Stimulated activated effector memory CD8-positive, alpha-beta T cell treated with anti-CD3 and anti-CD28 coated beads, Interleukin-12 subunit alpha, Interleukin-12 subunit beta, amount 100 ng/mL, for 72 hours (primary cell): ENCODE results near the gene DHX15.

Experiments used
- ATAC-seq: fragments of 150-1000 bp; cut with Tn5 transposase; 2 replicates; pipeline ENCODE4 v1.10.0; 2021
- DNase-seq, 2 donors: peaks; one replicate each; pipeline ENCODE4 v3.0.0; 2021 to 2022; ENCODE audit warnings: low spot score in 2 of 2
- H3K27ac Mint-ChIP-seq: one replicate; pipeline ENCODE4 v1.8.0; 2022; ENCODE audit warnings: mild to moderate bottlenecking, mixed read lengths
- H3K36me3 Mint-ChIP-seq: one replicate; pipeline ENCODE4 v1.8.0; 2022; ENCODE audit warnings: mild to moderate bottlenecking, mixed read lengths
- H3K4me1 Mint-ChIP-seq: one replicate; pipeline ENCODE4 v1.8.0; 2022; ENCODE audit warnings: mixed read lengths
- H3K4me3 Mint-ChIP-seq: one replicate; pipeline ENCODE4 v1.8.0; 2022; ENCODE audit warnings: mild to moderate bottlenecking, mixed read lengths
- H3K9me3 Mint-ChIP-seq: one replicate; pipeline ENCODE4 v1.8.0; 2022; ENCODE audit warnings: mixed read lengths

The DHX15 gene

DNA sequence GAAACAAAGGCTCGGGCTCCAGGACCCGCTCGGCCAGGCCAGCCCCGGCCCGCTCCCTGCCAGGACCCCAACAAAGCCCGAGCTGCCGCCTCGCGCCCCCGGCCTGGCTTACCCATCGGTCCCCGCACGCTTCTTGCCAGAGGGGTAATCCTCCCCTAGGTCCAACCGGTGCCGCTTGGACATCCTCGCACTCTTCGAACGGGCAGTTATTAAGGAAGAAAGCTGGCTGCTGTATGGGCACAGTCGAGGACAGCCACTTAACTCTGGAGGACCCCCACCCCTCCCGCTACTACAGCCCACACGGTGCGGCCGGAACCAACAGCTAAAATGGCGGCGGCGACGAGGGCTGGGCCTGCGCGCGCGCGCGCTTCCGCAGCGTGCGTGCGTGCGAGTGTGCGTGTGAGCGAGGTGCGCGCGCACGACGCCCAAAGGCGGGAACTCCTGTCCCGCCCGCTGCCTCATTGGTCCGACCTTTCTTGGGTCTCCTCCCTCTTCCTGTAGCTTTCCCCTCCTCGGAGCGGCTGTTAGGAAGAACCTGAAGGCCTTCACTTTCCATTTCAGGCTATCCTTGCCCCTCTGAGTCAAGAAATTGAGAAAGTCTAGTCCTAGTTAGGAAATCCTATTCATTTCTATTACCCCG is at the start of gene DHX15:
DHX15 (minus strand) TSS at position 344 of the 640 bp plus-strand sequence; CDS start at position 183, 161 bp downstream.
- peak; percentile 95 for ATAC-seq
- Mint-ChIP-seq H3K4me3 (peak within 1 kb of the TSS; percentile 92), H3K9me3 (no peaks in the 10 kb centered on the region), H3K36me3 (peaks cover 56% of the 10 kb centered on the region), H3K27ac (peak within 1 kb of the TSS; percentile 99), H3K4me1 (peaks cover 37% of the 10 kb centered on the region)
- peak; percentile 76 to 90 for DNase-seq

DNA sequence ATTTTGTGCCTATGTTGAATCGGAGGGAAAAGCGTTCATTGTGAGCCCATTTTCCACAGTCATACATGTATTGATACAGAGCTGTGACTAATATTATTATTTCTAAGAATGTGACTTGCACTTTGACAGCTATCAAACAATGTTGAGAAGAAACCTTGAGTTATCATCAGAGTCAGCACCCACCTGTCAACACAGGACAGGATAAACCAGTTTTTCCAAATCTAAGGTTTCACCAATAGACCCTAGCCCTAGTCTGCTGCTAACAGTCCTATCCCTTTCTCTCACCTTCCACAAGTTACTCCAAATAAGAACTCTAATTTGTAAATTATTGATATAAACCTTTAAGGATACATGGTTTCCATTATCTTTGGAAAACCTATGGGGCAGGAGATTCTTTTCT is 47.7 kb upstream of the DHX15 start:
- ATAC-seq (no peak), DNase-seq (no peak)
- Mint-ChIP-seq H3K9me3 (no peaks in the 10 kb centered on the region), H3K27ac (no peak overlapping the region), H3K36me3 (no peaks in the 10 kb centered on the region), H3K4me1 (no peaks in the 10 kb centered on the region), H3K4me3 (no peak overlapping the region)

DNA sequence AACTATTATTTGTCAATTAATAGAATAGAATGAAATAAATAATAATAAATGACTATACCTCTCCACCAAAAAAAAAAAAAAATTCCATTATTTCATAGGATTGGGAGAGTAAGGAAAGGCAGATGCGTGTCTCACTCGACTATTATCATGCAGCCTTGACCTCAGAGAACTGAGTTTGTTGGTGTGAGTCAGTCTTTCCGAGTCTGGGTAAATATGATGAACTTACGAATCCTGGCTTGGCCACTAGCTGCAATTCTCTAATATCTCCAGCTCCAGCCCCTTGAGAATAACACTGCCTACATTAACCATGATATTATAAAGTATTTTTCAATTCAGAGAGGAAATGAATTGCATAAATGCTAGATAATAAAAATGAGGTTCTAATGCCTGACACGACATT is 46.6 kb upstream of the DHX15 start:
- H3K36me3 Mint-ChIP-seq: no peaks in the 10 kb centered on the region
- H3K27ac Mint-ChIP-seq: no peak overlapping the region
- H3K4me1 Mint-ChIP-seq: no peaks in the 10 kb centered on the region
- DNase-seq (no peak), ATAC-seq (no peak)
- no peaks in the 10 kb centered on the region for H3K9me3 Mint-ChIP-seq
- H3K4me3 Mint-ChIP-seq: no peak overlapping the region

DNA sequence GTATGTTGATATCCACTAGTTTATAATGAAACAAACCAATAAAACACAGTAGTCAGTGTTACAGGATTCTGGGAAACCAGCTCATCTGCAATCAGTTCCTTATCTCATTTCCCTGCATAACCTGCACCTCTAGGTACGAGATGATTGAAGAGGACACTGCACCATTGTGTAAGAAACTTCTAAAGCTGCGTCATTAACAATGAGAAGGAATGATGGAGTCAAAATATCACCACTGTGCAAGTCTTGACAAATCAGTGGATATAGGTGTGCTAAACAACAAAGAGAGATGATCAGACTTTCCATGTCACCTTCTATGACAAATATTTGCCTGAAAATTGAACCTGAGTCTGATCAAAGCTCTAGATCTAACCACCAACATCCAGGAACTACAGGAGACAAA is 40.7 kb upstream of the DHX15 start:
- H3K27ac Mint-ChIP-seq: no peak overlapping the region
- peaks cover under 1% of the 10 kb centered on the region for H3K9me3 Mint-ChIP-seq
- ATAC-seq: no peak
- DNase-seq: no peak
- no peaks in the 10 kb centered on the region for H3K36me3 Mint-ChIP-seq
- no peak overlapping the region for H3K4me3 Mint-ChIP-seq
- no peaks in the 10 kb centered on the region for H3K4me1 Mint-ChIP-seq

DNA sequence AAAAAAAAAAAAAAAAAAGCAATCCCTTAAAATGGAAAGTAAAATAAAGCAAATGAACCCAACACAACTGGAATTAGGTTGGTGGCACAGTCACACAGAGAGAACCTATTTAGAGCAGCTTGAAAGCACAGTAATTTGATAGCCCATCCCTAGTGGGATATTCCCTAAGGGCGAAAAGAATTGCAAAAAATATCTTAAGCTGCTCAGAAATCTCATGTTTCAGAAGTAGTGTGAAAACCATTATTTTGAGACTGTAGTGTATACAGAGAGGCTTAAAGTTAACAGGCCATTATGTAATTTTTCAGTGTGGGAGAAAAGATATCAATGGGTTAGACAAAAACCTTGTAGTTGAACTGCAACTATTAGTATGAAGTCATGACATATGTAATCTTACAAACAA is 40.0 kb upstream of the DHX15 start:
- Mint-ChIP-seq H3K4me3 (no peak overlapping the region), H3K9me3 (peaks cover 8% of the 10 kb centered on the region), H3K4me1 (no peaks in the 10 kb centered on the region), H3K36me3 (no peaks in the 10 kb centered on the region), H3K27ac (no peak overlapping the region)
- DNase-seq (no peak), ATAC-seq (no peak)

DNA sequence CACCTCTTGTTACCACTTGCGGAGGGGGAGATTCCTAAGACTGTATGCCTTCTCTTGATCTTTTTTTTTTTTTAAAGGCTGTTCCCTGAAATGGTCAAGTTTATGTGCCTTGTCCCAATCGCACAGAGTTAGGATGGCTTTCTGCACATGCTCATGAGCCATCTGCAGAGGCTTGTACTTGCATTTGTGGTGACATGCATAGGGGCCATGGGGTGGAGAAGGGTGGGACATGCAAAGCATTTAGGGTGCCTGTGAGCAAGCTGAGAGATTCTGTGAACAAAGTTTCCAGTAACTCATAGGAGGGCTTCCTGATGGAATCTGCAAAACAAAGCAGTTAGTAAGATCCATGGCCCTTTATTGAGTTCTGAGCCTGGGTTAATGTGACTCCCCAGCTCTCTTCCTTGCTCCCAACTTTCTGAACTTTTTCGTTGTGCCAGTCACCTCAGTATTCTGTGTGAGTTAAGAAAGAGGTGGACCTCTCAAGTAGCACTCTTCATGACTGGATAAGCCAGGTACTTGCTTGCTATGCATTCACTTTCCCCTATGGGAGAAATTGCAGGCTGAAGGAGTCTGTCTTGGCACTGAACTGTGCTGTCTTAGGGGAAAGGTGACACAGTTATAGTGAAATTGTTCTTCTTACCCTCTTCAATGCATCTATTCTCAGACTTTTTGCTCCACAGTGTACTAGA is 37.9 kb upstream of the DHX15 start:
- H3K27ac Mint-ChIP-seq: no peak overlapping the region
- H3K36me3 Mint-ChIP-seq: no peaks in the 10 kb centered on the region
- ATAC-seq: no peak

DNA sequence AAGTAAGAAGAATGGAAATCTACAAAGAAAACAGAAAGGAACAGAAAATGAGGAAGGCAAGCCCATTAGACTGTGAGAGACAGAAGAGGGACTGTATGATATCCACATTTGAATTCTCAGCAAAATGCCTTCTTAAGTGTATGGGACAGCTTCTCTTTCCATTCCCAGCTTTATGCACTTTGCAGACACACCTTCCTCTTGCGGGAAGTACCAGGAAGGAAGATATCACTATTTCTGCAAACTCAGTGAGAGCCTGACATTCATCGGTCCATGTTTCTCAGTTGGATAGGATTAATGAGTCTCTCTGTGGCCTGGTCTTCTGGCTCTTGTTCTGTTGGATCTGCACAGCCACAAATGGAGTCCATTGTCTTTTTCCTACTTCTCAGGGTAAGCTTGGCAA is 31.6 kb upstream of the DHX15 start:
- DNase-seq (no peak), ATAC-seq (no peak)
- H3K9me3 Mint-ChIP-seq: peaks cover 8% of the 10 kb centered on the region
- H3K27ac Mint-ChIP-seq: no peak overlapping the region
- H3K36me3 Mint-ChIP-seq: no peaks in the 10 kb centered on the region
- H3K4me3 Mint-ChIP-seq: no peak overlapping the region
- H3K4me1 Mint-ChIP-seq: peaks cover 8% of the 10 kb centered on the region

More for the DNA sequence above, 37.9 kb upstream of the DHX15 start:
- Mint-ChIP-seq H3K9me3 (peaks cover 8% of the 10 kb centered on the region), H3K4me1 (no peaks in the 10 kb centered on the region), H3K4me3 (no peak overlapping the region)
- no peak for DNase-seq

DNA sequence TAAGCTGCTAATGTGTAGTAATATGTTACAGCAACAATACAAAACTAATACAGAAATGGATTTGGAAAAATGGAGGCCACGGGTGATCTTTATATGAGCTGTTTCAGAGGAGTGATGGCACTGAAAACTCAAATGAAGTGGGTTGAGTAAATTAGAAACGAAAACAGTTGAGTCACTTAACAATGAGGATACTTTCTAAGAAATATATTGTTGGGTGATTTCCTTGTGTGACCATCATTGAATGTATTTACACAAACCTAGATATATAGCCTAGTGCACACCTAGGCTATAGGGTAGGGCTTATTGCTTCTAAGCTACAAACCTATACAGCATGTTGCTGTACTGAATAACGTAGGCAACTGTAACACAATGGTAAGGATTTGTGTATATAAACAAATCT is 30.5 kb upstream of the DHX15 start:
- ATAC-seq: peak; percentile 86
- H3K27ac Mint-ChIP-seq: no peak overlapping the region
- H3K36me3 Mint-ChIP-seq: no peaks in the 10 kb centered on the region
- no peak overlapping the region for H3K4me3 Mint-ChIP-seq
- peaks cover 5% of the 10 kb centered on the region for H3K9me3 Mint-ChIP-seq
- DNase-seq: no peak
- peaks cover 8% of the 10 kb centered on the region for H3K4me1 Mint-ChIP-seq

DNA sequence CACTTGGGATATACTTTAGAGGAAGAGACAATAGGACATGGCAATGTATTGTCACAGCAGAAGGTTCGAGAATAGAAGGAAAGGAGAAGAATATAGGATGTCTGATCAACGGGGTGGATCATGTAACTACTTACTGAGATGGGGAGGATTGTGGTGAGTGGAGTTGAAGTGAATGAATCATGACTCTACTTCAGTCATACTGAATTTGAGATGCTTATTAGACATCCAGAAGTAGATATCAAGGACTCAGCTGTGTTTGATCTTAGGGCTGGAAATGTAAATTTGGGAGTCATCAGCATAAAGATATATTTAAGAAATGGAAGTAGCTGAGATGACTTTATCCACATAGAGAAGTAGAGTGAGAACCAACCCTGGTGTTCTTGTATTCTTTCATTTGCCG is 29.1 kb upstream of the DHX15 start:
- Mint-ChIP-seq H3K27ac (no peak overlapping the region), H3K4me3 (no peak overlapping the region), H3K9me3 (no peaks in the 10 kb centered on the region), H3K4me1 (peaks cover 8% of the 10 kb centered on the region), H3K36me3 (no peaks in the 10 kb centered on the region)
- peak; percentile 72 for ATAC-seq
- no peak for DNase-seq

DNA sequence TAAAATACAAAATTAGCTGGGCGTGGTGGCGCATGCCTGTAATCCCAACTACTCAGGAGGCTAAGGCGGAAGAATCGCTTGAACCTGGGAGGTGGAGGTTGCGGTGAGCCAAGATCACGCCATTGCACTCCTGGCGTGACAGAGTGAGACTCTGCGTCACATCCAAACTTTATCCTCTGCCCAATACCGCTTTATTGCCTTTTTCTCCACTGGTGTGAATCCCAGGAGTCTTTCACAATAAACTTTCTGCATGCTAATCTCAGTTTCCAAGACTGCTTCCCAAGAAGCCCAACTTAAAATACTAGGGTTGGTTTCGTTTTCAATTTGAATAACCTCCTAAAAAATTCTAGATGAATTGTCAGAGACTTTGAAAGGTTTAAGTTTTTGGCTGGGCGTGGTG is 27.2 kb upstream of the DHX15 start:
- ATAC-seq (no peak), DNase-seq (no peak)
- Mint-ChIP-seq H3K4me1 (peaks cover 8% of the 10 kb centered on the region), H3K9me3 (no peaks in the 10 kb centered on the region), H3K36me3 (no peaks in the 10 kb centered on the region), H3K4me3 (no peak overlapping the region), H3K27ac (no peak overlapping the region)

DNA sequence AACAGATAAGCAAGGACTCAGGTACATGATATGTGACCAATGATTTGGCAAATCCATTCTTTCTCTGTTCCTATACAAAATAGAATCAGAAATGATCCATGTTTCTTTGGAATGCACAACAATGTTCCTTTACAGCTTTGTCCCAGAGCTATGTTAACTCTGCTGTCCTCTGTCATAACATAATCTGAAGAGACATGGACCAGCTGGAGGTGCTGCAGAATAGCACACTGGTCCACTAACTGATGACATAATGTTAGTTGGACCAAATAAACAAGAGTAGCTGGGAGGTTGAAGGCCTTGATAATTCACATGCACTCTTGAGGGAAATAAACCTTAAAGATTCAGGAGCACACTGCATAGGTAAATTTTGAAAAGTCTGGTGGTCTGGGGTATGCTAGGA is 23.0 kb upstream of the DHX15 start:
- Mint-ChIP-seq H3K4me1 (no peaks in the 10 kb centered on the region), H3K4me3 (no peak overlapping the region), H3K9me3 (no peaks in the 10 kb centered on the region), H3K36me3 (no peaks in the 10 kb centered on the region), H3K27ac (no peak overlapping the region)
- ATAC-seq (no peak), DNase-seq (no peak)

DNA sequence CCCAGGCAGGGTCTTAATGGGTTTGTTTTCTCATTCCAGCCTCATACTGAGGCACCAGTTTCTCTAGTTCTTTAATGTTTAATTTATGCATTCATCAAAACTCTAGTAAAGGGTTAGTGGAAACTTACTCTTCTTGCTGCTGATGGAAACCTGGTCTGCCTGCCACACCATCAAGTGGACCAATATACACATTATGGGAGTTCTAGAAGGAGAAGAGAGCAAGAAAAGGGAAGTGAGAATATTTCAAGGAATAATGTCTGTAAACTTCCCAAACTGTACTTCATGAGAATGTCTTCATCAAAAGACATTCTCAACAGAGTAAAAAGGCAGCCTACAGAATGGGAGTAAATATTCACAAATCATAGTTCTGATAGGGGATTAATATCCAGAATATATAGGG is 20.9 kb upstream of the DHX15 start:
- Mint-ChIP-seq H3K27ac (no peak overlapping the region), H3K9me3 (no peaks in the 10 kb centered on the region), H3K4me1 (no peaks in the 10 kb centered on the region), H3K4me3 (no peak overlapping the region), H3K36me3 (no peaks in the 10 kb centered on the region)
- DNase-seq: no peak
- ATAC-seq: no peak

DNA sequence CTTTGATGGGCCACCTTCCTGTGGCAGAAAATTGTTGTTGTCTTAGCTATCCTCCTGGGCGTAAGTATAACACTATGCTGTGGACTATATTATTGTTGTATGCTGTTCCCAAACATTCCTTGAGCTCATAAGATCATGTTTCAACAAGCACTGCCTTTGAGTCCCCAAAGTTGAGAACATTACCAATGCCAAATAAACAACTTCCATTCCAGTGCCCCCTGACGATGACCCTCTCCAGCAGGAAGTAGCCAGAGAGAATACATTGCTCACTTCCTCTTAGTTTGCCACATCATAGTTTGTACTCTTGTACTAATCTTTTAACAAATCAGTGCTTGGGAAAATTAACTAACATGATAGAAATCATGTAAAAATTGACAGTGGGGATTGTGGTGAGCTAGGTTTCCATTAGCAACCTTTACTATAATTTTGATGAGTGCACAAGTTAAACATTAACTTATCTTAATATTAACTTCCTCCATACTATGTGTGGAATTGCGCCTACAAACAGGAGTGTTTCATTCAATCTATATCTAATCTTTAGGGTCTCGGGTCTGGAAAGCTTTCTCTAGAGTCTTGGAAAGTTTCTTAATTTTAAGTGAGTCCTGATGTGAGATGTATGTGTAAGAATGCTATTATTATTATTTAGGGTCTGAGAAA is 20.3 kb upstream of the DHX15 start:
- no peak overlapping the region for H3K4me3 Mint-ChIP-seq
- ATAC-seq (no peak), DNase-seq (no peak)
- no peaks in the 10 kb centered on the region for H3K36me3 Mint-ChIP-seq
- H3K9me3 Mint-ChIP-seq: no peaks in the 10 kb centered on the region
- H3K27ac Mint-ChIP-seq: no peak overlapping the region
- no peaks in the 10 kb centered on the region for H3K4me1 Mint-ChIP-seq

DNA sequence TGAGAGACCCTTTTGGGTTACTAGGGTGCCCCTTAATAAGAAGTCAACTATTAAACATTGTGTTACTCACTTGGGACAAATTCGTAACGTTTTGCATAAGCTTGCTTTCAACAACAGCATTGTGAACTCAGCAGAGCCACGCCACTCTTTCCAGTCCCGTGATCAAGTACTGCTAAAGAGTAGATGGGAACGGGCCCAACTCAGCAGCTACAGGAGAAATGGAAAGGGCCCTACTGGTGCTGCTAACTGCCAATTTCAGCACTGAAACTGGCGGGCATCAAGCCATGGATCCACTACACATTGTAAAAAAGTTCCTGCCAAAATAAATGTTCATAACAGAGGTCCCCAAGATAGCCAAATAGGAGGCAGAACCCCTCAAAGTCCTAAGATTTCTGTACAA is 19.0 kb upstream of the DHX15 start:
- H3K9me3 Mint-ChIP-seq: no peaks in the 10 kb centered on the region
- H3K27ac Mint-ChIP-seq: no peak overlapping the region
- H3K36me3 Mint-ChIP-seq: no peaks in the 10 kb centered on the region
- DNase-seq (no peak), ATAC-seq (no peak)
- no peaks in the 10 kb centered on the region for H3K4me1 Mint-ChIP-seq
- H3K4me3 Mint-ChIP-seq: no peak overlapping the region

DNA sequence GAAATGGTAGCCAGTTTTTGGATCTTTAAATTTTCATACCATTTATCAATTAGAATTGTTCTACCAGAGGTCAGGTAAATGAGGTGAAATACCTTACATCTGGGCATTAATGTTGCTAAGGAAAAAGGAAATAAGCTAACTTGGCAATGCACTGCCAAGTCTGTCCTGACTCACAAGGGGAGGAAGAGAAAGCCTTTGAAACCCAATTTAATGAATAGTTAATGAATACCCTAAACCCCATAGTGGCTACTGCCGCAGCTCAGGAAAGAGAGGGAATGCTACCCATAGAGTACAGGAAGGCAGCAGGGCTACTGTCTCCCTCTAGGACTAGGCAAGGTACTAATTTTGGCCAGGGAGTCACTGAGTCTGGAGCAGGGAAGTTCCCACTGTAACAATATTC is 16.8 kb upstream of the DHX15 start:
- no peak overlapping the region for H3K27ac Mint-ChIP-seq
- DNase-seq: no peak
- no peak for ATAC-seq

DNA sequence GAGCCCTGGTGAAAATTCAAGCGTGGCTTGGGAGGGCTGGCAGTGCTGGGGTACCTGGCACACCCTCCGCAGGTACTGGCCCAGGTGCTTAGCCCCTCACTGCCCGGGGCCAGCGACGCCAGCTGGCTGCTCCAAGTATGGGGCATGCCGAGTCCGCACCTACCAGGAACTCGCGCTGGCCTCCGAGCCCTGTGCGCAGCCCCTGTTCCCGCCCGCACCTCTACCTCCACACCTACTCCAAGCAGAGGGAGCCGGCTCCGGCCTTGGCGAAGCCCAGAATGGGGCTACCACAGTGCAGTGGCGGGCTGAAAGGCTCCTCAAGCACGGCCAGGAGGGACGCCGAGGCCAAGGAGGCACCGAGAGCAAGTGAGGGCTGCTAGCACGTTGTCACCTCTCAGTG is 14.9 kb upstream of the DHX15 start:
- DNase-seq: no peak
- no peak for ATAC-seq
- Mint-ChIP-seq H3K36me3 (no peaks in the 10 kb centered on the region), H3K27ac (no peak overlapping the region), H3K9me3 (peaks cover 4% of the 10 kb centered on the region), H3K4me1 (no peaks in the 10 kb centered on the region), H3K4me3 (no peak overlapping the region)

More for the DNA sequence above, 16.8 kb upstream of the DHX15 start:
- Mint-ChIP-seq H3K4me1 (no peaks in the 10 kb centered on the region), H3K9me3 (peaks cover 4% of the 10 kb centered on the region), H3K4me3 (no peak overlapping the region), H3K36me3 (no peaks in the 10 kb centered on the region)
